ENCODE measurements around the gene MIA2. TPM values are rescaled to one million over a fixed set of nuclear protein-coding genes. Genes with fewer than 3 reads are reported as not detected.

The MIA2 gene
- total and polyA plus RNA-seq, 4 donors: 24.9 to 32.2 (median 28.3) TPM

- DNase-seq (no peak), ATAC-seq (ENCODE audit: insufficient read depth, low FRiP score) (no peak)
- Histone ChIP-seq H3K27ac (ENCODE audit: low read depth in 1 of 2, low read length in 1 of 2) (peak overlapping the region in 1 of 2 donors; percentile 60), H3K4me1 (ENCODE audit: control insufficient read depth in 5 of 5, insufficient read depth in 5 of 5, low read length in 5 of 5) (no peaks in the 10 kb centered on the region), H3K36me3 (ENCODE audit: control insufficient read depth in 4 of 4, insufficient read depth in 4 of 4, low read length in 4 of 4) (peaks cover 0 to 12% (median 2%) of the 10 kb centered on the region in 4 donors), H3K4me3 (no peak overlapping the region), H3K9ac (ENCODE audit: insufficient read depth in 1 of 2, low read length in 2 of 2) (no peak overlapping the region), H3K27me3 (ENCODE audit: control insufficient read depth in 3 of 3, insufficient read depth in 3 of 3, low read length in 2 of 3) (no peaks in the 10 kb centered on the region), H3K9me3 (ENCODE audit: control insufficient read depth in 4 of 4, insufficient read depth in 3 of 4, low read length in 3 of 4) (no peaks in the 10 kb centered on the region)
- TF ChIP-seq CTCF (IDR thresholded peaks at IDR 0.05; ENCODE audit: control extremely low read depth, extremely low read depth): no peak
- WGBS, 2 donors: 93 to 97% methylated on average over 4 of the region's 4 CpGs
Observed at GRCh38 chr14:39302124-39302810, 68.6 kb downstream of the MIA2 start.

GRCh38 chr14:39303115-39303514, 69.4 kb downstream of the MIA2 start:
- Histone ChIP-seq H3K9me3 (ENCODE audit: control insufficient read depth in 4 of 4, insufficient read depth in 3 of 4, low read length in 3 of 4) (no peaks in the 10 kb centered on the region), H3K36me3 (ENCODE audit: control insufficient read depth in 4 of 4, insufficient read depth in 4 of 4, low read length in 4 of 4) (peaks cover 0 to 12% (median 0%) of the 10 kb centered on the region in 4 donors), H3K27me3 (ENCODE audit: control insufficient read depth in 3 of 3, insufficient read depth in 3 of 3, low read length in 2 of 3) (no peaks in the 10 kb centered on the region), H3K4me1 (ENCODE audit: control insufficient read depth in 5 of 5, insufficient read depth in 5 of 5, low read length in 5 of 5) (no peaks in the 10 kb centered on the region), H3K4me3 (no peak overlapping the region), H3K27ac (ENCODE audit: low read depth in 1 of 2, low read length in 1 of 2) (no peak overlapping the region), H3K9ac (ENCODE audit: insufficient read depth in 1 of 2, low read length in 2 of 2) (no peak overlapping the region)
- no peak for DNase-seq
- no peak for ATAC-seq (ENCODE audit: insufficient read depth, low FRiP score)
- TF ChIP-seq CTCF (IDR thresholded peaks at IDR 0.05; ENCODE audit: control extremely low read depth, extremely low read depth): no peak
- 88 to 92% methylated on average over 1 of the region's 1 CpG for WGBS, 2 donors

- Histone ChIP-seq H3K9me3 (ENCODE audit: control insufficient read depth in 4 of 4, insufficient read depth in 3 of 4, low read length in 3 of 4) (no peaks in the 10 kb centered on the region), H3K4me1 (ENCODE audit: control insufficient read depth in 5 of 5, insufficient read depth in 5 of 5, low read length in 5 of 5) (no peaks in the 10 kb centered on the region), H3K4me3 (no peak overlapping the region), H3K36me3 (ENCODE audit: control insufficient read depth in 4 of 4, insufficient read depth in 4 of 4, low read length in 4 of 4) (peaks cover 0 to 8% (median 4%) of the 10 kb centered on the region in 4 donors), H3K27ac (ENCODE audit: low read depth in 1 of 2, low read length in 1 of 2) (no peak overlapping the region), H3K9ac (ENCODE audit: insufficient read depth in 1 of 2, low read length in 2 of 2) (no peak overlapping the region), H3K27me3 (ENCODE audit: control insufficient read depth in 3 of 3, insufficient read depth in 3 of 3, low read length in 2 of 3) (no peaks in the 10 kb centered on the region)
- WGBS, 2 donors: 97 to 98% methylated on average over 3 of the region's 3 CpGs
- DNase-seq: no peak
- no peak for ATAC-seq (ENCODE audit: insufficient read depth, low FRiP score)
- TF ChIP-seq CTCF (IDR thresholded peaks at IDR 0.05; ENCODE audit: control extremely low read depth, extremely low read depth): no peak
Observed at GRCh38 chr14:39307815-39308214, 74.1 kb downstream of the MIA2 start.

GRCh38 chr14:39310051-39310450, 76.3 kb downstream of the MIA2 start:
- H3K9ac ChIP-seq (ENCODE audit: insufficient read depth in 1 of 2, low read length in 2 of 2): no peak overlapping the region
- TF ChIP-seq CTCF (IDR thresholded peaks at IDR 0.05; ENCODE audit: control extremely low read depth, extremely low read depth): no peak
- H3K9me3 ChIP-seq (ENCODE audit: control insufficient read depth in 4 of 4, insufficient read depth in 3 of 4, low read length in 3 of 4): no peaks in the 10 kb centered on the region
- H3K27me3 ChIP-seq (ENCODE audit: control insufficient read depth in 3 of 3, insufficient read depth in 3 of 3, low read length in 2 of 3): no peaks in the 10 kb centered on the region
- H3K36me3 ChIP-seq (ENCODE audit: control insufficient read depth in 4 of 4, insufficient read depth in 4 of 4, low read length in 4 of 4): peaks cover 0 to 6% (median 2%) of the 10 kb centered on the region in 4 donors
- no peaks in the 10 kb centered on the region for H3K4me1 ChIP-seq (ENCODE audit: control insufficient read depth in 5 of 5, insufficient read depth in 5 of 5, low read length in 5 of 5)
- DNase-seq (no peak), ATAC-seq (ENCODE audit: insufficient read depth, low FRiP score) (no peak)
- no peak overlapping the region for H3K27ac ChIP-seq (ENCODE audit: low read depth in 1 of 2, low read length in 1 of 2)
- H3K4me3 ChIP-seq: no peak overlapping the region

Measured in lung (tissue), 12 donors.